GM21529 (cell line): ENCODE results near the gene SLC36A3.
"Not testable (repeated sequence)": the region's sequence is repeated elsewhere in the genome, so short reads cannot be mapped to it uniquely, and the experiment has no call there.

Experiments
- ATAC-seq: cut with Tn5 transposase; IDR thresholded peaks from one replicate; pipeline ENCODE4 v1.9.1; 2021; ENCODE audit not compliant: unreplicated experiment

SLC36A3 gene

DNA sequence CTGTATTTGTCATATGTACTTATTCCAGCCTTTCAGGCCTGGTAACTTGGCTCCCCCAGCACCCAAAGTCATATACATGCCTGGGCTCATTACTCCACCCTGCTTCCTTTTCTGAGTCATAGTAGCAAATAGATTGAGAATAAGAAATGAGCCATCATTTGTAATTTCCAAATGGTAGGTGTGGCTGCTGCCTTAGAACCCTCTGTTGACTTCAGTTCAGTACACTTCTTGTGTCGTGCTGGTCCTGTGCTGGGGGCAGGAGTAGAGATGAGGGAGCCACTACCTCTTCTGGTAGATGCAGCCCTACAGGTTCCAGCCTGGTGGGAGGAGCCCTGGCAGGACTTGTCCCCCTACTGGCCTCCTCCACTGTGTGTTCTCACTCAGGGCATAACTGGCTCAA lies 39.5 kb downstream of the SLC36A3 start:
- no peak for ATAC-seq

DNA sequence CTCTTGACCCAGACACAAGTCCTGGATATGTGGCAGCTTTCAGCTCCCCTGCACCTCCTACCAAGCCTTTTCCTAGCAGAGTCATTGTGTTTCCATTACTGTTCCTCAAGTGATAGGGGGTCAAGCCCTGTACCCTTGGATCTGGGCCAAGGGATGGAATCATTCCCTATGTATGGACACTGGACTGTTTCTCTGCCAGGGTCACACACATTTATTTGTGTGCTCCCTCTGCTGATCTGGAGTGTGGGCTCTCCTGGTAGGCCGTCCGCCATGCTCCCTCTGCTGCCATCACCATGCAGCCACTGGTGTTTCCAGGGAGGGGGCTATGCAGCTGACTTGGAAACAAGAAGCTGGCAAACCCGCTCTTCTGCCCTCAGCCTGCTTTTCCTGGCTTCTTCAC lies 41.0 kb downstream of the SLC36A3 start:
- no peak for ATAC-seq

DNA sequence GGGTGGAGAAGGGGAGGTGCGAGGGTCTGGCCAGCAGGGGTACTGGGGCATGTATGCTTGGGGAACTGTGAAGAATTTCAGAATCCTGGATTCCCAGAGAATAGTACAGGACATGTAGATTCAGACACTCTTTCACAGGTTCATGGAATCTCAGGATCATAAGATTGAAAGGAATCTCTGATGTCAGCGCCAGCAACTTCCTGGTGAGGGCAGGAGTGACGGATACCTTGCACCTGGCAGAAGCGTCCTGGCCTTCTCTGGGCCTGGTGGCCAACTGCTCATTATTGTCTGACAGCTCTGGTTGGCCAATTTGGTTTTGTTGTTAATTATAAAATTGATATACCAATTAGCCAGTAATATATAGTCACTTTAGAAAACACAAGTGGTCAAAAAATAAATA lies 43.6 kb downstream of the SLC36A3 start:
- ATAC-seq: no peak

DNA sequence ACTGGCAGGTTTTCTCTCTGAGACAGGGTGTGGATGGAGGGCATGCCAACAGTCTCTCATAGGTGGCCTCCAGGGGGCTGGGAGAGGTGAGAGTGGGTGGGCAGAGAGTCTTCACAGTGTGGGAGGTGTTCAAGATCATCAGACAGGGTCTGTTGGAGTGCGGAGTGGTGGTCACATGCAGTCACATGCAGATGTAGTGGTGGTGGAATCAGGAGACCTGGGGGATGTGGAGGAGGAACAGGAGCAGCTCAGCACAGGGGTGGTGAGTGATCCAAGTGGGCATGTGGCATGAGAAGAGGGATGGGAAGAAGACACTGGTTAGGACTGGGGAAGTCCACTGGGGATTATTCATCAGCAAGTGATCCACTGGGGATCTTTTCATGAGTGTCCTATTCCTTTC lies 44.8 kb downstream of the SLC36A3 start:
- no peak for ATAC-seq

DNA sequence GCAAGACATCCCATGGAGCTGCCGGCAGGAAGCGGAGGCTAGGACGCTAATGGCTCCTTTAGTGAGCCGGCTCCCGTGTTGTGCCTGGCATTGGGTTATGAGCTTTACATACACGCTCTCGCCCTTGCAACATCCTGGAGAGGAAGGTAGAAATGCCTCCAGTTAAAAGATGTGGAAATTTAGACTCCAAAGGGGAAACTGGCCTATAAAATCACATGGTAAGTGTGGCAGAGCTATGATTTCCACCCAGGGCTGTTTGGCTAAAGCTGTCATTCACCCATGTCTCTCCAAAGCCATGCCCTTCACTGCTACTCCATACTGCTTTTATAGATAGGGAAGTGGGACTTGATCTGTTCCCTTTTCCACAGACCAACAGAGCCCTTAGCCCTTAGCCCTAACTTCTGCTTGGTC lies 45.4 kb downstream of the SLC36A3 start:
- no peak for ATAC-seq

DNA sequence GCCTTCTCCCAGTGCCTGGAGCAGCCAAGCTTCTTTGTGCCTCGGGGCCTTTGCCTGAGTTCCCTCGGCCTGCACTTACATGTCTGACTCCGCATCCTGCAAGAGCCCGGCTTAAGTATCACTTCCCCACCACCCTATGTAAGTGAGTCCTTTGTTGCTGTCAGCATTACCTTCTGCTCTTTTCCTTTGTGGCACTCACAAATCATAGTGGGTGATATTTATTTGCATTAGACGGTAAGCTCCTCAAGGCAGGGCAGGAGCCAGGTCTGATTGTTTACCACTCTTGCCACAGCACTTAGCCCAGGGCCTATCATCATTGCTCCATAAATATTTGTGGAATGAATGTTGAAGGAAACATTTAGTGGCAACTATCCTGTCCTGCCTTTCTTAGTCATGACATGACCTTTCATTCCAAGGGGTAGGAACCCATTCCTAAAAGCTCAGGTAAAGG lies 45.8 kb downstream of the SLC36A3 start:
- ATAC-seq: peak; percentile 21

DNA sequence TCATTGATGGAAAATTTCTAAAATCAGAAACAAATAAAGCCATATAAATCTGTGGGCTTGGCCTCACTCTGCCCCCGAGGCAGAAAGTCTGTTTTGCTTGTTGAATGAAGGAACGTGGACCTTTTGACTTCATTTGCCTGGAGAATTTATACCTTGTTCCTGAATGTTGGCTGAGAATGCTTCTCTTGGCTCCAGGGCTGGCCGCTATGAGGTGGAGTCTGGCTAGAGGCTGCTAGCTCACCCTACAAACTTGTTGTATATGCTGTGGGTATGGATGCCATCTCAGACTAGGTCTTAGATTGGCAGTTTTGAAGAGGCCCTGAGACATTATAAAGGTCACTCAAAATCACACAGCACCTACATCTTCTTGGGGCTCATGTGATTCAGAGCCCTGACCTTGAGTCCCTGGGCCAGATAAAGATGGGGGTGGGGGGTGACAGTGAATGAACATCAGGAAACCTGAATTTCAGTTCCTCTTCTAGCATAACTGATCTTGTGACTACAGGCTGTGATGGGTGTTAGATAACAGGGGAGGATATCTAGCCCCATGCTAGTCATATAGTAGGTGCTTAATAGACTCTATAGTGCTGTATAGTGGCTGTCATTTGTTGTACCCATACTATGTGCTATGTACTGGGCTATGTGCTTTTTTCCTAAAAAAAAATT lies 47.8 kb downstream of the SLC36A3 start:
- ATAC-seq: peak; percentile 36

DNA sequence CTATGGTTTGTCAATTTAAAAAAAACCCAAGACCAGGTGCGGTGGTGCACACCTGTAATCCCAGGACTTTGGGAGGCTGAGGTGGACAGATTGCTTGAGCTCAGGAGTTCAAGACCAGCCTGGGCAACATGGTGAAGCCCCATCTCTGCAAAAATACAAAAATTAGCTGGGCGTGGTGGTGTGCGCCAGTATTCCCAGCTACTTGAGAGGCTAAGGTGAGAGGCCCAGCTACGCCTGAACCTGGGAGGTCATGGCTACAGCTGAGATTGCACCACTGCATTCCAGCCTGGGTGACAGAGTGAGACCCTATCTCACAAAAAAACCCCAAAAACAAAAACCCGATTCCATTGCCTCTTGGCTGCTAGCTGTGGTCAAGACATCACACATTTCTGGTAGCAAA lies 48.6 kb downstream of the SLC36A3 start:
- ATAC-seq: not testable (repeated sequence)

DNA sequence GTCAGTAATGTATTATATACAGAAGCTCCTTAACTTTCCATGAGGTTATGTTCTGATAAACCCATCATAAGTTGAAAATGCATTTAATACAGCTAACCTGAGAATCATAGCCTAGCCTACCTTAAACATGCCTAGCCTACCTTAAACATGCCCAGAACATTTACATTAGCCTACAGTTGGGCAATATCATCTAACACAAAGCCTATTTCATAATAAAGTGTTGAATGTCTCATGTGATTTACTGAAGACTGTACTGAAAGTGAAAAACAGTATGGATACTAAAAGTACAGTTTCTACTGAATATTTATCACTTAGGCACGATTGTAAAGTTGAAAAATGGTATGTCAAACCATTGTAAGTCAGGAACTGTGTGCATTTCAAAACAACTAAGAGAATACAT lies 49.0 kb downstream of the SLC36A3 start:
- ATAC-seq: no peak

DNA sequence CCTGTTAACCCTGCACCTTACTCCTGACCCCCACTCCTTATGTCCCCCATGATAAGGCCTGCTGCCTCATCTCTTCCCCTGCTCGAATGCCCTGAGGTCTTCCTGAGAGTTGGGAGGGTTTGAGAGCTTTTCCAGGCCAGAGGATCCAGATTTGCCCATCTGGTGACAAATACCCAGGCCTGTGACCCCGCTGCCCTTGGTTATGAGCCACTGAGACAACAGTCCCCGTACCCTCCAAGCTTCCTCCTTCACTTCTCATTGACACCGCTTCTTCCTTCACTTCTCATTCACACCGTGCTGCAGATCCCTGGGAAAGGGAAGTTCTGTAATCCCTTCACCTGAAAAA lies 50.0 kb downstream of the SLC36A3 start:
- no peak for ATAC-seq

DNA sequence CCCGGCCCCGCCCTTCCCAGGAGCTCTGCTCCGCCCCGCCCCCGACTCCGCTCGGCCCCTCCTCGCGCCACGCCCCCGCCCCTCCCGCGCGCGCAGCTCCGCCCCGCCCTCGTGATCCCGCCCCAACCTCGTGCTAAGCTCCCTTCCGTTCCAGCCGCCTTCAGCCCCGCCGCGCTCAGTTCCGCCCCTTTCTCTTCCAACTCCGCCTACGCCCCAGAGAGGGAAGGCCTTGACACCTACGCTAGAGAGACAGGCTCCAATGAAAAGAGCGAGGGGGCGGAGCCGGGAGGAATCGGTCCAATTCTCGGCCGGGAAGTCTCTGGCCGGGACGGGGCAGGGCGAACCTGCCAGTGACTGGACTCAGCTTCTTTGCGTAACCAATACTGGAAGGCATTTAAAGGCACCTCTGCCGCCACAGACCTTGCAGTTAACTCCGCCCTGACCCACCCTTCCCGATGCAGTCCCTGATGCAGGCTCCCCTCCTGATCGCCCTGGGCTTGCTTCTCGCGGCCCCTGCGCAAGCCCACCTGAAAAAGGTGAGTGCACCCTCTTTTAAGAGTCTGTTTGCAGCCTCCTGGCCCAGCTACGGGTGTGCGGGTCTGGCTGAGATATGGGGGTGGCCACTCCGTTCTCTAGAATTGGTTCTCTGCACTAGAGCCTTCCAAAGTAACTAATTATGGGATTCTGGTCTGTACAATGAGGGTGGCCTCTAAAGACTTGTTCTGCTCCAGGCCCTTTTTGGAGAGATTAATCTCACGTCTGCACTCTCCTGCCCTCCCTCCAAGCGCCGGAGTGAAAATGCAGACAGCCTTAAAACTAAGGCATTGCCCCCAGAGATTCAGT lies 50.6 kb downstream of the SLC36A3 start, which contains the start of gene GM2A:
Gene GM2A (plus strand): TSS at position 424 of the 843 bp plus-strand sequence. CDS start 32 bp downstream, at position 456.
- ATAC-seq: peak; percentile 72

DNA sequence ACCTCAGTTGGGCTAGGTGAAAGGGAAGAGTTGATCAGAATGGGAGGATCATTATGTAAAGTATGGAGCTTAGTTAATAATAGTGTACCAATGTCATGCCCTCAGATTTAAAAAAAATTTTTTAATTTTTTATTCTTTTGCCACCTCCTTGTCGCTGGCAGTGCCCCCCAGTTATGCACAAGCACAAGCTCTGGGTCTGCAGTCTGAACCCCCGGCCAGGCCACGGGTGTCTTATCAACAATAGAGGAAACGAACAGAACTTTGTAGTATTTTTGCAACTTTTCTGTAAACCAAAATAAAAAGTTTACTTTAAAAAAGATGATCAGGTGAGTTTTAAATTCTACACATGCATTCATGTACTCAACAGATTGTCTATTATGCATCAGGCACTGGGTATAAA lies 51.9 kb downstream of the SLC36A3 start:
- ATAC-seq: no peak

DNA sequence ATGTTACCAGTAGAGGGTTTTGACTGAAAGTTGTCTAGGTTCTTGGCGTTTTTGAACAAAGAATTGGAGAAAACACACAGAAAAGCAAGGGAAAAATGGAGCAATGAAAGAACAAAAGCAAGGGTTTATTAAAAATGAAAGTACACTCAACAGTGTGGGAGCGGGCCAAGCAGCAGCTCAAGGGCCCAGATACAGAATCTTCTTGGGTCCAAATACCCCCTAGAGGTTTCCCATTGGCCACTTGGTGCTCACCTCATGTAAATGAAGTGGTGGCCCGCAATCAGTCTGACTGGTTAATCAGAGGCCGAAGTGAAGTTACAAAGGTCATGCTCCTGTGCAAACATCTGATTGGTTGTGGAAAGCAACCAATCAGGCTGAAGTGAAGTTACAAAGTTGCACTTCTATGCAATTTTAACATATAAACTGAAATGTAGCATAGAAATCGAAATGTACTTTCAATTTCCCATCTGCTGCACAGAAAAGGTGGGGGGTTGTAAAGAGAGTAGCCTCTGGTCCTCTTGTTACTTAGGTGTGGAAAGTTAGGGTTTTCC lies 52.5 kb downstream of the SLC36A3 start:
- no peak for ATAC-seq

DNA sequence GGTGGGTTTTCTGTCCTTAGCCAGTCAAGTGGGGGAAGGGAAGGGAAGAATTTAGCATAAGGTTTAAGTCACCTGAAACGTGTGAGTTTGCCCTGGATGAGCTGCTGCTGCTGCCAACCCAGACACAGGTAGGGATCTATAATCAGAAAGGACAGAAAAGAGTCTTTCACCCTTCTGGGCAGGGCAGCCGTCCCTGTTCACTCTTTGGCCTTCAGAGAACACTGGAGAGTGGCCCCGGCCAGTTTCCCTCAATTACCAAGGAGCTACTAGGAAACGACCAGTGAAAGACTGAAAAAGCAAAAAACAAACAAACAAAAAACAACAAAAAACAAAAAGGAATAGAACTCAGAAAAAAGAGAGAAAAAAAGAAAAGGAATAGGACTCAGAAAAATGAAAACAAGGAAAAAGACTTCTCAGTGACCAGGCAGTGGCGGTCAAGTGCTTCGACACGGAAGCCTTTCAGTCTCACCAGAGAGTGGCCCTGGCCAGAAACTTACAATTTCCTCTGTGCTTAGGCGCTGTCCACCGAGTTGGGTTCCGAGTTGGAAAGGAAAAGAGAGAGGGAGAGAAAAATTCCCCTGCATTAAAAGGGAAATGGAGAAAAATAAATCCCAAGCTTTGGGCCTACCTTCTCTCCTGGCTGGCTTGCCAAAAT lies 53.1 kb downstream of the SLC36A3 start:
- ATAC-seq: no peak

DNA sequence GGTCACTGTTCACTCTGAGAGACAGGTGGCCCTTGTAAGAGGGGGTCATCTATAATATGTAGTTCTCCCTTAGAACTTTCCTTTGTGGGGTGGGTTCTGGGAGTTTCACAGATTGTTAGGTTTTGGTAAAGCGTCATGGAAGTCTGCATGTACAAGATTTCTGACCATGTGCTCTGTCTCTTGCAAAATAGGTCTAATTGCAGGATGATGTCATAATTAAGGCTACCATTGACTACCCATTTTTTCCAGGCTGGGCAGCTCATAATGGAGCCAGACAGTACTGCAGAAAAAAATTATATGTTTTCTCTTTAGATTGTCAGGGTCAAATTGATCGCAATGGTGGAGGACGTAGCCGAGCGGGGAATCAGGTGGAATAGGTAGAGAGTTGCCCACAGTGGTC lies 54.3 kb downstream of the SLC36A3 start:
- ATAC-seq: no peak

DNA sequence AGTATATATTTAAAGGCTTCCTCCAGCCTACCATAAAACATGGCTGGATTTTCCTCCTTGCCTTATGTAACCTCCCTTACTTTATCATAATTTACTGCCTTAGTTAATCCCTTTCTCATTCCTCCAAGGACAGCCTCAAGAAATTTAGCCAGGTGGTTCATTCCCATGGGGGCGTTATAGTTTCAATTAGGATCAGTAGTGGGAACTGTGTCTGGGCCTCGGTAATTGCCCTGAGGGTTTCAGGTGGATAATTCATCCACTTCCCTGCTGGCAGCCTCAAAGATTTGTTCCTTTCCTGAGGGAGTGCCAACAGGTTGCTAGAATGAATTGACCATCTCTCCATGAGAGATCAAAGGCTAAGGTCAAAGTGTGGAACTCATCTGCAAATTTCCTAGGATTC lies 54.9 kb downstream of the SLC36A3 start:
- ATAC-seq: no peak

DNA sequence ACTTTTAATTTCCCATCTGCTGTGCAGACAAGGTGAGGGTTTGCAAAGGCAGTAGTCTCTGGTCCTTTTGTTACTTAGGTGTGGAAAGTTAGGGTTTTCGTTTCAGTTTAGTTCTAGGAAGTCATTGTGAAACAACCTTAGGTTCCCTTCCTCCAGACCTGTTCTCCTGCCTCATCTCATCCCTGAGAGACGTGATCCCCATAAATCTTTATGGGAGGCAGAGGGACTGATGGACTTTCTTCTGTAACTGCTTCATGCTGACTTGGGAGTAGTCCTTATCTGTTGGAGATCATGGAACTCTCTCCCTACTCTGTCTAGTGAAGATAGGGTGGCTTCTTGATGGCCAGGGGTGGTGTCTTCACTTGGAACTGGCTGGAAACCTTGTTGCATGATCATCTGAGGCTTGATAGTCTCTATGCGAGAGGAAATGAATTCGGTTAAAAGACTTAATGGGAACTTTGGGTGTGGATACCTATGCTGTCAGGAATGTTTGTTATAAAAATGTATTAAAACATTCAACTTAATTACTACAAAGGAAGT lies 57.8 kb downstream of the SLC36A3 start:
- ATAC-seq: no peak

DNA sequence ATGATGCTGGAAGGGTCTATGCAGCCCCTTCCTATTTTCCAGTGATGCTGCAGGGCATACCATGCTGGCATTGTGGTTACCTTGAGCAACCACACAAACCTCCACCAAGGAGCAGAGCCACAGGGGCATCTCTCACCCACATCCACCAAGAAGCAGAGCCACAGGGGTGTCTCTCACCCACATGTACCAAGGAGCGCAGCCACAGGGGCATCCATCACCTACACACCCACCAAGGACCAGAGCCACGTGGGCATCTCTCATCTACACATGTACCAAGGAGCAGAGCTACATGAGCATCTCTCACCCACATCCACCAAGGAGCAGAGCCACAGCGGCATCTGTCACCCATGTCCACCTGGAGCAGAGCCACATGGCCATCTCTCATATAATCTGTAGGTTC lies 59.4 kb downstream of the SLC36A3 start:
- ATAC-seq: no peak

DNA sequence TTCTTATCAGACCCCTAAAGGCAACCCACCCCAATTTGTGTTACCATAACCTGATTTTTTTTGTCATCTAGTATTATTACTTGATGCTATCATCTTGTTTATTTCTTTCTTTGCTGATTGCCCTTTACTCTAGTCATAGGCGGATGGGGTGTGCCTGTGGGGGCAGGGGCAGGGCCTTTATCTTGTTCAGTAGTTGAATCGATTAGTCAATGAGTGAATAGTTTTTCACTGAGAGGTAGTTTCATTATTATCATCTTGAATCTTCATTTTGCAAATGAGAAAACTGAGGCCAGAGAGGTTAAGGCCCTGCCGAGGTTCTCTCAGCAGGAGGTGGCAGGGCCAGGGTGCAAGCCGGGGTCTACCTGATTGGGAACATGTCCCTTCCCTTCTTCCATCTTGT lies 60.0 kb downstream of the SLC36A3 start:
- ATAC-seq: no peak

DNA sequence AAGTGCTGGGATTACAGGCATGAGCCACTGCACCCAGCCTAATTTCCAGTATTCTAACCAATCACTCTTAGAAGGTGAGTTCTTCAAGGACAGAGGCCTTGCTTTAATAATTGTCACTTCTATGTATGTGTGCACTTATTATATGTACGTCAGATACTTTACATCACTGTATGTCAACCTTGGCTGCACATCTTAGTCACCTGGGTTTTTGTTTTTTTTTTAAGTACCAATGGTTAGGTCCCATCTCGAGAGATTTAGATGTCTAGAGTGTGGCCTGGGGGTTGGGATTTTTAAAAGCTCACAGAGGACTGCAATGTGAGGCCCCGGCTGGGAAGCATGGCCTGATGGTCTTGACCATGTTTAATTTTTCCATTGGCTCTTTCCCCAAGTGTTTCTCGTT lies 60.4 kb downstream of the SLC36A3 start:
- no peak for ATAC-seq

DNA sequence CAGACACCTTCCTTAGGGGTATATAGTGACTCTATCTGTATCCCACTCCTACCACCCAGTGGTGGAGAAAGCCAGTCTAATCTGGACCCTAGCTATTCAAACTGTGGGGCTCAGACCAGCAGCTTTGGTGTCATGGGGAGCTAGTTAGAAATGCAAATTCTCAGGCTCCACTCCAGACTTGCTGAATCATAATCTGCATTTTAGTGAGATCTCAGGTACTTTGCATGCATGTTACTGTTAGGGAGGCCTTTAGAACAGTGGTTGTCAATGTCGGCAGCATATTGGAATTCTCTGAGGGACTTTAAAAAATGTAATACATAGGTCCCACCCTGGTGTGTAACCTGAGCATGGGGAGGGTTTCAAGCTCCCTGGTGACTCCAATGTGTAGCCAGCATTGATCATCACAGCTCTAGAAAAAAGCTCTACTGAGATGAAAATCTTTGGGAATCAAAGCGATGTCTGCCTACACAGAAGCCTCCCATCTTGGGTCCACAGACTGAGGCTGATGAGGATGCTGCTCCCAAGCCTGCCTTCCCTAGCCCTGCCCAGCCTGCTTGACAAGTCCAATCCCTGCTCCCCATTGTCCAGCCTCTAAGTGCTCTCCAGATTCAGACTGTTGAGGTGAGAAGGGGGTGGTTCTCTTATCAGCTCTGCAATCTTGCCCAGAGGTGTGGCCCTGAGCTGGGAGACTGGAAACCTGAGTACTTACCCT lies 62.5 kb downstream of the SLC36A3 start:
- peak; percentile 29 for ATAC-seq
